ENCODE data around the gene GNAS. TPM values are rescaled to one million over a fixed set of nuclear protein-coding genes. Genes with fewer than 3 reads are reported as not detected.

Gene GNAS
- total RNA-seq, 3 donors from 2014 or later, result 448 to 714 (median 570) TPM

DNA sequence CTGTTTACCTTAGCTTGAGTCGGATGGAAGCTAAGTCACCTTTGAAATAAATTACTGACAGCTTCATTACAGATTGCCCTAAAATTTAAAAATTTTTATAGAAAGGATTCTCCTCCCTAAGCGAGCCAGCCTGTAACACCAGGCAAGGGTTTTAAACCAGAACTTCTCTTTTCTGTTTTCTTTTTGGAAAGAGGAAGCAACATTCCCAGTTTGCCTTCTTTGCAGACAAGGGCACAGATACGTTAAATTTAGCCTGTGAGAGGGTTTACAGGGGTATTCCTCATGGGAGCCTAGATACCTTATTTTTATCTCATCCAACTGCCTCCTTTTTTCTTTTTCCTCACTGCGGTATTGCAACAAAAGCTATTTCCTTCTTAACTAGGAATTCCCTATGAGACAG is 45.0 kb downstream of the GNAS start:
- Histone ChIP-seq H3K4me1 (peaks cover 13 to 31% of the 10 kb centered on the region in 2 donors), H3K27ac (no peak overlapping the region), H3K27me3 (no peaks in the 10 kb centered on the region), H3K4me3 (no peak overlapping the region), H3K9me3 (no peaks in the 10 kb centered on the region), H3K36me3 (no peaks in the 10 kb centered on the region)
- DNase-seq (ENCODE audit: low spot score in 2 of 2), result no peak
- TF ChIP-seq, protein P1, sequence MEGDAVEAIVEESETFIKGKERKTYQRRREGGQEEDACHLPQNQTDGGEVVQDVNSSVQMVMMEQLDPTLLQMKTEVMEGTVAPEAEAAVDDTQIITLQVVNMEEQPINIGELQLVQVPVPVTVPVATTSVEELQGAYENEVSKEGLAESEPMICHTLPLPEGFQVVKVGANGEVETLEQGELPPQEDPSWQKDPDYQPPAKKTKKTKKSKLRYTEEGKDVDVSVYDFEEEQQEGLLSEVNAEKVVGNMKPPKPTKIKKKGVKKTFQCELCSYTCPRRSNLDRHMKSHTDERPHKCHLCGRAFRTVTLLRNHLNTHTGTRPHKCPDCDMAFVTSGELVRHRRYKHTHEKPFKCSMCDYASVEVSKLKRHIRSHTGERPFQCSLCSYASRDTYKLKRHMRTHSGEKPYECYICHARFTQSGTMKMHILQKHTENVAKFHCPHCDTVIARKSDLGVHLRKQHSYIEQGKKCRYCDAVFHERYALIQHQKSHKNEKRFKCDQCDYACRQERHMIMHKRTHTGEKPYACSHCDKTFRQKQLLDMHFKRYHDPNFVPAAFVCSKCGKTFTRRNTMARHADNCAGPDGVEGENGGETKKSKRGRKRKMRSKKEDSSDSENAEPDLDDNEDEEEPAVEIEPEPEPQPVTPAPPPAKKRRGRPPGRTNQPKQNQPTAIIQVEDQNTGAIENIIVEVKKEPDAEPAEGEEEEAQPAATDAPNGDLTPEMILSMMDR (IDR thresholded peaks at IDR 0.05), result no peak
- no peak for TF ChIP-seq POLR2A (IDR thresholded peaks at IDR 0.05)
- TF ChIP-seq POLR2AphosphoS5 (IDR thresholded peaks at IDR 0.05), result no peak
- intact Hi-C loops (cut with DNase I; ENCODE audit: low total_unique reads), result loop anchor here (10.0 kb wide), 1 partner anchor 87 kb away; the partner anchor contains the start of gene NELFCD

DNA sequence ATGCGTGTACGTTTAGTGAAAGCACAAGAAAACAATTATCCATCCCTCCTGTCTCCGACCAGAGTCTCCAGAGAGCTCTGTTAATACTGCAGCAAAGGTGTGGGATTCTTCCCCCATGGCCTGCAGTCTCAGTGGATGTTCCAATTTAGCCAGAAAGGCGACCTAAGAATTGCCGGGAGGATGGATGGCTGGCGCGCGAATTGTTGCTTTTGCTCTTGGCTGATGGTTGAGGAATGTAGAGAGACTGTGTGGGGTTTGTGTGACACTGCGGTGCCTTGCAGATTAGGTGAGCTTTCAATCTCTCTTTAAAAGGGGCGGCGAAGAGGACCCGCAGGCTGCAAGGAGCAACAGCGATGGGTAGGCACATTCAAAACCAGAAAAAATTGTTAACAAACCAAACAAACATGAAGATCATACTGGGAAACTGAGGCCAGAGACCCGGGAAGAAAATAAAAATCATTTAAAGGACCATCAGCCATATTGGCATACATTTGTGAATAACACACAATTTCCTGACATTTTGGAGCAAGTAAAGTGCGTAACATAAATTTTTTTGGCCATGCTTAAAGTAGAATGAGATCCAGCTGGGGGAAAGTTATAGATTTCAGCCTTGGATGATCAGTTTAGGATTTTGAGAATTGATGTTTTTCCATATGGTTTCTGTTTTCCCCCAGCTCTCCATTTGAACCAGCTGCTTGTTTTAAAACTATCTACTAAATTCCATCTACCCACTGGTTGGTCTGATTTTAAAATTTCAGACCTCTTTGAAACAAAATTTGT is 46.3 kb downstream of the GNAS start:
- Histone ChIP-seq H3K36me3 (no peaks in the 10 kb centered on the region), H3K4me1 (peaks cover 13 to 24% of the 10 kb centered on the region in 2 donors), H3K27ac (peak overlapping the region; percentile 10 to 25), H3K4me3 (no peak overlapping the region), H3K9me3 (no peaks in the 10 kb centered on the region), H3K27me3 (no peaks in the 10 kb centered on the region)
- intact Hi-C loops (cut with DNase I; ENCODE audit: low total_unique reads), result loop anchor here (10.0 kb wide), 1 partner anchor 86 kb away; the partner anchor contains the start of gene NELFCD
- TF ChIP-seq, protein P1 (IDR thresholded peaks at IDR 0.05), result no peak
- TF ChIP-seq POLR2A (IDR thresholded peaks at IDR 0.05), result no peak
- TF ChIP-seq POLR2AphosphoS5 (IDR thresholded peaks at IDR 0.05), result no peak
- DNase-seq (ENCODE audit: low spot score in 2 of 2), result no peak

DNA sequence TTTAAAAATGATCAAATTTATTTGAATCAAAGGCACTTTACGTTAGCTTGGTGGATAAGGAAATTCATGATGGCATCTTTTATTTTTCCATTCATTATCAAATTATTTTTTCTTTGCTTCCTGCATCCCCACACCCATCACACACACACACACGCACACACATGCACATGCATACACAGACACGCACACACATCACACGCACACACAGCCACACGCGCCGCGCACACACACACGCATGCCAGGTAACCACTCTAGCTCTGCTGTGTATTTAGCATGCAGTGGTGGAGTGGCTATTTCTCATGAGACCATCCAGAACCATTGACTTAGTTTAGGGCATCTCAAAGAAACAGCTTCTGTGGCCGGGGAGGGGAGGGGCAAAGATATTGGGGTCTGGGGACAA is 47.0 kb downstream of the GNAS start:
- TF ChIP-seq POLR2A (IDR thresholded peaks at IDR 0.05) (no peak), POLR2AphosphoS5 (IDR thresholded peaks at IDR 0.05) (no peak)
- TF ChIP-seq, protein P1 (IDR thresholded peaks at IDR 0.05), result no peak
- H3K9me3 ChIP-seq, result no peaks in the 10 kb centered on the region
- H3K27ac ChIP-seq, result no peak overlapping the region
- H3K36me3 ChIP-seq, result no peaks in the 10 kb centered on the region
- intact Hi-C loops (cut with DNase I; ENCODE audit: low total_unique reads), result loop anchor here (10.0 kb wide), 1 partner anchor 85 kb away; the partner anchor contains the start of gene NELFCD
- peaks cover 13 to 17% of the 10 kb centered on the region in 2 donors for H3K4me1 ChIP-seq
- H3K4me3 ChIP-seq, result no peak overlapping the region
- H3K27me3 ChIP-seq, result no peaks in the 10 kb centered on the region
- no peak for DNase-seq (ENCODE audit: low spot score in 2 of 2)

DNA sequence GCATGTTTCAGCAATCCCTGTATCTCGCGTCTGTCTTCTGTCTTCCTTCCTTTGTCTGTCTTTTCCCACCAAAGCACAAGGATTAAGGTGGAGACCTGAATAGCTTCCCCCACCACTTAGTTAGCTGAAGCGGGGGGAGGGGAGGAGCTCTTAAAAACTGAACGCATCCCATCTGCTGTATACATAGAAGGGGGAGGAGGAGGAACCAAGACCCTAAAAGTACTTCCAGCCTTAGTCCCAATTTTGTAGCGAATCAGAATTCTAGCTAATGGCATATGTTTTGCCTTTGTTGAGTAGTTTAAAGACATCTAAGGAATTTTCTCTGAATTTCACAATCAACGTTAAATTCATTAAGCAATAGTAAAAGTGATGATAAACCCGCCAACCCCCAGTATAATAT is 47.9 kb downstream of the GNAS start:
- Histone ChIP-seq H3K27me3 (no peaks in the 10 kb centered on the region), H3K36me3 (no peaks in the 10 kb centered on the region), H3K27ac (no peak overlapping the region), H3K4me1 (peaks cover 5 to 11% of the 10 kb centered on the region in 2 donors), H3K9me3 (no peaks in the 10 kb centered on the region), H3K4me3 (no peak overlapping the region)
- TF ChIP-seq, protein P1 (IDR thresholded peaks at IDR 0.05), result no peak
- TF ChIP-seq POLR2A (IDR thresholded peaks at IDR 0.05) (no peak), POLR2AphosphoS5 (IDR thresholded peaks at IDR 0.05) (no peak)
- intact Hi-C loops (cut with DNase I; ENCODE audit: low total_unique reads), result no loop called here
- no peak for DNase-seq (ENCODE audit: low spot score in 2 of 2)
